Osteocyte (in vitro differentiated cells): ENCODE measurements around the gene GFRA4. TPM values are rescaled to one million over a fixed set of nuclear protein-coding genes. Genes with fewer than 3 reads are reported as not detected.

Experiments used
- DNase-seq: peaks from one replicate; pipeline ENCODE4 v3.0.0; 2021; ENCODE audit warnings: mixed read lengths; ENCODE audit not compliant: unreplicated experiment; ENCODE audit errors: extremely low spot score
- H3K27ac Mint-ChIP-seq: one replicate; pipeline ENCODE4 v1.8.0; 2021; ENCODE audit warnings: mild to moderate bottlenecking, mixed read lengths; ENCODE audit not compliant: unreplicated experiment
- H3K27me3 Mint-ChIP-seq: one replicate; pipeline ENCODE4 v1.8.0; 2021; ENCODE audit warnings: mixed read lengths; ENCODE audit not compliant: unreplicated experiment
- H3K36me3 Mint-ChIP-seq: one replicate; pipeline ENCODE4 v1.8.0; 2021; ENCODE audit warnings: mixed read lengths; ENCODE audit not compliant: unreplicated experiment
- H3K4me1 Mint-ChIP-seq: one replicate; pipeline ENCODE4 v1.8.0; 2021; ENCODE audit warnings: mixed read lengths; ENCODE audit not compliant: unreplicated experiment
- H3K4me3 Mint-ChIP-seq: one replicate; pipeline ENCODE4 v1.8.0; 2021; ENCODE audit warnings: mild to moderate bottlenecking, moderate library complexity, mixed read lengths; ENCODE audit not compliant: unreplicated experiment
- H3K9me3 Mint-ChIP-seq: one replicate; pipeline ENCODE4 v1.8.0; 2021; ENCODE audit warnings: mixed read lengths; ENCODE audit not compliant: unreplicated experiment
- total RNA-seq: library from RNA; stranded (reverse); gene quantifications from 2 replicates; pipeline ENCODE4 v1.2.1, GENCODE V29; 2021
- TF ChIP-seq, protein P1 (sequence below): fragments of 200-600 bp; sonication (generic); IDR thresholded peaks from 2 replicates; pipeline ENCODE4 v1.5.0; 2021; ENCODE audit warnings: antibody characterized with exemption, mild to moderate bottlenecking, moderate library complexity

The GFRA4 gene
- total RNA-seq, 1 donor from 2014 or later: not detected

DNA sequence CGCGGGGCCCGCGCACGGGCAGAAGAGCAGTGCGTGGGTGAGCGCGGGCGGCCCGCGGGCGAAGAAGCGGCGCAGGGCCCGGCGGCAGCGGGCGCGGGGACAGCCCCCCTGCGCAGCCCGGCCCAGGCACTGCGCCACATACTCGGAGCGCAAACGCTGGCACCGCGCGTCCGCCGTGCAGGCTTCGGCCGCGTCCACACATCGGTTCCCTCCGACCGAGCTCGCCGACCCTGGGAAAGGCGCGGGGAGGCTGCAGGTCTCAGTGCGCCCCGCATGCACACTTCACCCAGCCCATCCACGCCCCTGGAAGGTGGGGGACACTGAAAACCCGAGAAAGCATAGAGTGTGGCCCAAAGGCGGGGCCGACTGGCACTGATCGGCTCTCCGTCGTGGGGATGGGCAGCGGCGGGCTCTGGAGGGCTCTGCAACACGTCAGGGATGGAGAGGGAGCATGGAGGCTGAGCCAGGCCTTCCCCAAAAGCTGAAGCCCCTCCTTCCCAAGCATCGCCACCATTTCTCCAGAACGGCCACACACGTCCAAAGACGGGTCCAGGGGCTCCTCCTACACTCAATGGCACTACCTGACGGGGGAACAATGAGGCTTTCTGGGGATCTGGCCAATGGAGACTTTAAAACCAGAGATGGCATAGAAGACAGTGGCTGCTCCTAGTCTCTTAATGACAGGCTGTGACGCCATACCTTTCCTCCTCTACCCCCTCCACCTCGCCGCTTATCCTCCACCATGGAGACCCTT lies 2.0 kb downstream of the GFRA4 start:
- no peak overlapping the region for H3K4me3 Mint-ChIP-seq
- H3K36me3 Mint-ChIP-seq: no peaks in the 10 kb centered on the region
- H3K9me3 Mint-ChIP-seq: no peaks in the 10 kb centered on the region
- peaks cover 12% of the 10 kb centered on the region for H3K27me3 Mint-ChIP-seq
- H3K4me1 Mint-ChIP-seq: peaks cover 9% of the 10 kb centered on the region
- no peak for DNase-seq
- TF ChIP-seq, protein P1, sequence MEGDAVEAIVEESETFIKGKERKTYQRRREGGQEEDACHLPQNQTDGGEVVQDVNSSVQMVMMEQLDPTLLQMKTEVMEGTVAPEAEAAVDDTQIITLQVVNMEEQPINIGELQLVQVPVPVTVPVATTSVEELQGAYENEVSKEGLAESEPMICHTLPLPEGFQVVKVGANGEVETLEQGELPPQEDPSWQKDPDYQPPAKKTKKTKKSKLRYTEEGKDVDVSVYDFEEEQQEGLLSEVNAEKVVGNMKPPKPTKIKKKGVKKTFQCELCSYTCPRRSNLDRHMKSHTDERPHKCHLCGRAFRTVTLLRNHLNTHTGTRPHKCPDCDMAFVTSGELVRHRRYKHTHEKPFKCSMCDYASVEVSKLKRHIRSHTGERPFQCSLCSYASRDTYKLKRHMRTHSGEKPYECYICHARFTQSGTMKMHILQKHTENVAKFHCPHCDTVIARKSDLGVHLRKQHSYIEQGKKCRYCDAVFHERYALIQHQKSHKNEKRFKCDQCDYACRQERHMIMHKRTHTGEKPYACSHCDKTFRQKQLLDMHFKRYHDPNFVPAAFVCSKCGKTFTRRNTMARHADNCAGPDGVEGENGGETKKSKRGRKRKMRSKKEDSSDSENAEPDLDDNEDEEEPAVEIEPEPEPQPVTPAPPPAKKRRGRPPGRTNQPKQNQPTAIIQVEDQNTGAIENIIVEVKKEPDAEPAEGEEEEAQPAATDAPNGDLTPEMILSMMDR: no peak
- no peak overlapping the region for H3K27ac Mint-ChIP-seq

DNA sequence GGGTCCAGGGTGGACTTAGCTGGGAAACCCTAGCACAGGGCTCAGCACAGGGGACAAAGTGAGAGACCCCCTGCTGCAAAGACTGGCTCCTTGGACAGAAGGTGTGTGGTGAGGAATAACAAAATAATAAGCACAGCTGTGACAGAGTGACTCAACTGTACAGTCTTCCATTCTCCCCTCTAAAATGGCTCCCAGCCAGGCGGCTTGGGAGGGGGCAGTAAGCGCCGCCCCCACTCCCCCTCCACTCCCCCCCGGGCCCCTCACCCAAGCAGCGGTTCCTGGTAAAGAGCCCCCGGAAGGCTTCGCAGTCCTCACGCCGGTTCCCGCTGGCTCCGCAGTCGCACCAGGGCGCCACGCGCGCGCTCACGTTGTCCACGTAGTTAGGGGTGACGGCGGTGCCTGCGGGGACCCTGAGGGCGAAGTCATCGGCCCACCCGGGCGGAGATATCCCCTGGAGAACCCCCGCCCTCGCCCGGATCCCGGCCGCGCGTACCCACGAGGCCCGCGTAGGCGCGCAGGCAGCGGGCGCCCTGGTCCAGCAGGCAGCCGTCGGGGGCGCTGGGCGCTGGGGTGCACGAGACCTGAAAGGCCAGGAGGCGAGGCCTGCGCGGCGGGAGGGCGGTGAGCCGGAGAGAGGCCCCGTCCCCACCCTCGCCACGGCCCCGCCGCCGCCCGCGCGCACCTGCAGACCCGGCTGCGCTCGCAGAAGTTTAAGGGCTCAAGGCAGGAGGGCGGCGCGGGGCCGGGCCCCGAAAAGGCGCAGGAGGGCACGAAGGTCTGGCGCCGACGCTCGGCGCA lies 2.7 kb downstream of the GFRA4 start:
- H3K4me1 Mint-ChIP-seq: peaks cover 9% of the 10 kb centered on the region
- H3K9me3 Mint-ChIP-seq: no peaks in the 10 kb centered on the region
- no peak overlapping the region for H3K4me3 Mint-ChIP-seq
- no peak for DNase-seq
- TF ChIP-seq, protein P1: no peak
- H3K27me3 Mint-ChIP-seq: peaks cover 12% of the 10 kb centered on the region
- H3K36me3 Mint-ChIP-seq: no peaks in the 10 kb centered on the region
- H3K27ac Mint-ChIP-seq: no peak overlapping the region

DNA sequence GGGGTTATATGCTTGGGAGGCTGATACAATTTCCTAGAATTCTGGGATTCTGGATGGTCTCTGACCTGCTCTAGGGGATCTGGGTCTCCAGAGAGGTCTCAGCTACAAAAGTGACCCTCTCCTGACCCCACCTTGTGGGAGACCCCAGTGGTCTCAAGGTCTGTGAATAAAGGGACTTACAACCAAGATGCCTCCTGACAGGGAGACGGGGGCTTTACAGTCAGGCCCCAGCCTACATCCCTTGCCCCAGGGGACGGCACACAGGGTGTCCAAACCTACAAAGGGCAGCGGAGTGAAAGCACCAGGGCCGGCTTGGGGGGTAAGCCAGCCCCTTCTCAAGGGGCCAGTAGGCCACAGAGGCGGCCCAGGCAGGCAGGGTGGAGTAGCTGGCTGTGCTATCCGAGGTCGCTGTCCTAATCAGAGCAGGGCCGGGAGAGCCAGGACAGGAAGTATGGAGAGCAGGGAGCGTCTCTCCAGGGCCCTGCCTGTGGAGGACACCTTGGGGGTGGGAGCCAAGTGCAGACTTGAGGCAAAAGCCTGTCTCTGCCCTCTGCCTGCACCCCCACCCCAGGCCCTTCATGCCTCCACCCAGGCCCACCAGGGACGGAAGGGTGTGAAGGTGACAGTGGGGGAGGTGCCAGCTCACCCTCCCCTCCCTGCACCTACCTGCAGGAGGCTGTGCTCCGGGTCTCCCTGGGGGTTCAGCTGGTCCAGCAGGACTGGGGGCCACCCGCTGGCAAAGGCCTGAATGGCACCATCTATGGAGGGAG lies 3.5 kb downstream of the GFRA4 start:
- Mint-ChIP-seq H3K9me3 (no peaks in the 10 kb centered on the region), H3K4me1 (peaks cover 9% of the 10 kb centered on the region), H3K36me3 (no peaks in the 10 kb centered on the region), H3K4me3 (no peak overlapping the region), H3K27me3 (peaks cover 12% of the 10 kb centered on the region), H3K27ac (no peak overlapping the region)
- TF ChIP-seq, protein P1: no peak
- no peak for DNase-seq

DNA sequence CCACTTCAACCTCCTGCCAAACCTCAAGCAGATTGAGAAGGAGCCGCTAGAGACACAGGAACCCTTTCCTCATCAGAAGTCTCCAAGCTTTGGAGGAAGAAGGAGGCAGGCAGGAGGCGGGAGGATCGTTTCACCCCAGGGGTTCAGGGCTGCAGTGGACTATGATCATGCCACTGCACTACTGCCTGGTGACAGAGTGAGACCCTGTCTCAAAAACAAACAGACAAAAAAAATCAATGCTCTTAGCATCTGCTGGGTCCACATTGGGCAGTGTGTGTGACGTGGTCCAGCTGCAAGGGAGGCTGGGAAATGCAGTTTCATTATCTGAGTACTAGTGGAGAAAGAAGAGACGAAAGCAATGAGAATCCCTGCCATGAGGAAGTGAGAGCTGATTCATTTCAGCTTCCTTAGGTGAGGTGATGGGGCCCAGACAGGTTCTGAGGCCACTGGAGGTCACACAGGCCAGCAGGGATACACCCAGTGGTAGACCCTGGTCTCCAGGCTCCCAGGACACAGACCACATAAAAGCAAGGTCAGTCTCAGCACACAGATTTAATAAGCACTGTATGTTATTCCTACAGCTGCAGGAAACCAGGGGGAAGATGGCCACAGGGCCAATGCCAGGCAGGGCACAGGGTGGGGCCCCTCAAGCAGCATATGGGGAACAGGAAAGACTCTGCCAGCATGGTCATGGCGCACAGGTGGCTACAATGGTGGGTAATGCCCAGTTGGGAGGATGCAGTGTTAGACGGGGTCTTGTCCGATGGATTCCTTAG lies 4.3 kb downstream of the GFRA4 start:
- H3K36me3 Mint-ChIP-seq: no peaks in the 10 kb centered on the region
- peaks cover 12% of the 10 kb centered on the region for H3K27me3 Mint-ChIP-seq
- H3K27ac Mint-ChIP-seq: no peak overlapping the region
- TF ChIP-seq, protein P1: no peak
- no peak for DNase-seq
- H3K4me3 Mint-ChIP-seq: no peak overlapping the region
- no peaks in the 10 kb centered on the region for H3K9me3 Mint-ChIP-seq
- peaks cover 9% of the 10 kb centered on the region for H3K4me1 Mint-ChIP-seq
